GM21447 (cell line): ENCODE measurements around the gene TNS3.

Experiments used
- ATAC-seq: cut with Tn5 transposase; IDR thresholded peaks from one replicate; pipeline ENCODE4 v1.9.1; 2021; ENCODE audit not compliant: unreplicated experiment

TNS3 gene

GRCh38 chr7:47565640-47566250, 16.2 kb downstream of the TNS3 start:
- no peak for ATAC-seq

GRCh38 chr7:47563521-47563920, 18.4 kb downstream of the TNS3 start:
- ATAC-seq, result no peak

- no peak for ATAC-seq
These were observed 20.0 kb downstream of the TNS3 start for GRCh38 chr7:47561715-47562446.

- ATAC-seq, result no peak
These were observed 22.3 kb downstream of the TNS3 start for GRCh38 chr7:47559306-47560220.

- ATAC-seq, result no peak
These were observed 23.9 kb downstream of the TNS3 start for GRCh38 chr7:47557694-47558670.

GRCh38 chr7:47557317-47557693, 24.6 kb downstream of the TNS3 start:
- ATAC-seq, result no peak

- ATAC-seq, result no peak
These were observed 25.3 kb downstream of the TNS3 start for GRCh38 chr7:47556511-47557180.

- no peak for ATAC-seq
These were observed 28.6 kb downstream of the TNS3 start for GRCh38 chr7:47553309-47553708.

- peak; percentile 99 for ATAC-seq
These were observed 29.3 kb downstream of the TNS3 start for GRCh38 chr7:47552621-47553020.

- ATAC-seq, result no peak
These were observed 30.1 kb downstream of the TNS3 start for GRCh38 chr7:47551668-47552440.

- no peak for ATAC-seq
These were observed 31.0 kb downstream of the TNS3 start for GRCh38 chr7:47550788-47551470.

- ATAC-seq, result no peak
These were observed 32.0 kb downstream of the TNS3 start for GRCh38 chr7:47549916-47550315.

- ATAC-seq, result no peak
These were observed 32.5 kb downstream of the TNS3 start for GRCh38 chr7:47549397-47549796.

- no peak for ATAC-seq
These were observed 33.4 kb downstream of the TNS3 start for GRCh38 chr7:47548546-47548945.

- no peak for ATAC-seq
These were observed 35.0 kb downstream of the TNS3 start for GRCh38 chr7:47546733-47547494.

- no peak for ATAC-seq
These were observed 35.7 kb downstream of the TNS3 start for GRCh38 chr7:47546171-47546570.

- ATAC-seq, result no peak
These were observed 37.5 kb downstream of the TNS3 start for GRCh38 chr7:47544416-47544815.

- ATAC-seq, result no peak
These were observed 38.2 kb downstream of the TNS3 start for GRCh38 chr7:47543714-47544113.
